GM18526 (cell line): ENCODE measurements around the gene RABGGTA.

Experiments used
- POLR2A ChIP-seq: IDR thresholded peaks from 3 replicates; pipeline ENCODE4 v1.6.1; 2011; ENCODE audit not compliant: insufficient read length; ENCODE audit errors: extremely low read depth

The RABGGTA gene

DNA sequence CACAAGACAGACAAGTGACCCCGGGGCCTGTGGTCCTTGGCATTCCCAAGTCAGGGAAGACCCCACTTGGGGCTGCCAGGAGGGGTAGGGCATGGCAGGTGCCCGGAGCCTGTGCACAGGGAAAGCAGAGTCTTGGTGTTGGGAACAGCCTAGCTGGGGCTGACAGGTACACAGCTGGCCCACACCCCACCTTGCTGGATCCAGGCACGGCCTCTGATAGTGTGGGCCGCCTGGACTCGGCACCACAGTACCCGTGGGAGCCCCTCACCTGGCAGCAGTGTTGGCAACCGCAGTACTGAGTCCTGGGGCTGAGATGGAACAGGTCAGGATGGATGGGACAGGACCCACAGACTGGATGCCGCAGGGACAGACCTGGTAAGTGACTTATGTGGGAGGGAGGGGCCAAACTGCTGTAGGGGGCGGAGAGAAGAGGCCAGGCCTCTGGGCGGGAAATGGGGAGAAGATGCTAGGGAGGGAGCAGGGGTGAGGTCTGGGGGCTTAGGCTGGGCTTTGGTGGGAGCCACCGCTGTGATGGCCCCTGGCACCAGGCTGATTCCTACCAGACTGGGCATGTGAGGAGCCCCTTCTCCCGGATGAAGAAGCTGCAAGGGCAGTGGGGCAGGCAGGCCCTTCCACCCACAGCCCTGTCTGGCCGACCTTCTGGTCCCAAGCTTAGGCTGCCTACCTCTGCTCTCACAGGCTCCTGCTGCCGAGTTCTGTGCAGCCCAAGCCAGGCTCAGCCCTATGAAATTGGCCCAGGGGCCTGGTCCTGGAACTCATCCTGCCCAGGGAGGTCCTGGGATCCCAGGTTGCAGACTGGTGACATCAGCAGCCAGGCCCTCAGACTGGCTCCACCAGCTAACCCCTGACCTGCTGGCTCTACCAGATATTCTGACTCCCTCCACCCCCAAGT is 8.3 kb downstream of the RABGGTA start, which contains the start of gene TGM1:
TSS of gene TGM1 (minus strand) at position 357 of the 913 bp plus-strand sequence. CDS start 825 bp downstream, outside the sequence.
- no peak for TF ChIP-seq POLR2A

DNA sequence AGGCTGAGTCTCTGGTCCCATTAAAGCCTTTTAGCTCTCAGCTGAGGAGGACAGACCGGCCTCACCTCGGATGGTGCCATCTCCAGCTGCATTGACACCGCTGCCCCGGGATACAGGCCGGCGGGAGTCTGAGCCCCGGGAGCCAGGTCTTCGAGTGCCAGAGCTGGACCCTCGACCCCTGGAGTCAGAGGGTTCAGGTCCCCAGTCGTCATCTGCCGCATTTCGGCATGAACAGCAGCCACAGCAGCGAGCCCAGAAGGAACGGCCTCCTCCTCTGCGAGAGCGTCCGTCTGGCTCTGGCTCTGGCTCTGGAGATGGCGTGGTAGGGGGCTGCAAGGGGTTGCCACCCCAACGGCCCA is 9.4 kb downstream of the RABGGTA start:
- no peak for TF ChIP-seq POLR2A

DNA sequence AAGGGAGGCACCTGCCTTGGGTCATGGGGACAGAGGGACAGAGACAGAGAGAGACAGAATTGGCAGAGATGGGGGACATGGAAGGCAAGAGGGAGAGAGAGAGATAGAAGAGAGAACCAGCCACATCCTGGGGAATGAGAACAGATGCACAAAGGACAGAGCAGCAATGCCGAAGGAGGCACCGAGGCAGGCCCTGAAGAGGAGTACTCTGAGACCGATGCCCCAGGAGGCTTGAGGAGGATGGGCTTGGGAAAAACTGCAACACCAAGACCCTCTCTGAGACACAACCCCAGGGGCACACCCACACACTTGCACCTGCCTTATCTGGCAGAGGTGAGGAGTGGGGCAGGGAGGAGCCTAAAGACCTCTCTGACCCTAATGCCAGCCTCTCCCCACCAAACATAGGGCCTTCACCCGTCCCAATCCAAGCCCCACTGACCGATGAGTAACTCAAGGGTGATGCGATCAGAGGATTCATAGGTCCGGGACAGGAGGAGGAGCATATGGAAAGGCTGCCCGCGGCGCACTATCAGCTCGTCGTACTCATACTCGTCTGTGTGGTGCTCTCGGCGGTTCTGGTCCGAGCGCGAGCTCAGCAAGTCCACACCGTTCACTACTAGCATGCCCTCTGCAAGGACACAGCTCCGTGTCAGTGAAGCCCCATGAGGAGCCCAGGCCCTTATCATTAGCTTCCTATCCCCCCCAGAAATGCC is 10.0 kb downstream of the RABGGTA start:
- no peak for TF ChIP-seq POLR2A

DNA sequence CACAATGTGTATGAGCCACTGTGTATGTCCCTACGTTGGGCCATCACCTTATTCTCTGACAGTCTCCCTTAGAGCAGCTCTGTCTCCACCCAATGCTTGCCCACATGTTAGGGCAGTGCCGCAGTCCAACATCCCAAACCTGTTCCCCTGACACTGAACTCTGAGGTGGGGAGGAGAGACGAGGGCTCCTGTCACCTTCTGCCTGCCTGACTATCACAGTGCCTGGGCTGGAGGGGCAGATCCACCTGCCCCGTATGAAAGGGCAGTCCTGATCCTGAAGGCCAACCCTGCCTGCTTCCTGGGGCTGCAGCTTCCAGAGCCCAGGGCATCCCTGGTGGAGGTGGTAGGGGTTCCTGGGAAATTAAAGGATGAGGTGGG is 10.6 kb downstream of the RABGGTA start:
- no peak for TF ChIP-seq POLR2A

DNA sequence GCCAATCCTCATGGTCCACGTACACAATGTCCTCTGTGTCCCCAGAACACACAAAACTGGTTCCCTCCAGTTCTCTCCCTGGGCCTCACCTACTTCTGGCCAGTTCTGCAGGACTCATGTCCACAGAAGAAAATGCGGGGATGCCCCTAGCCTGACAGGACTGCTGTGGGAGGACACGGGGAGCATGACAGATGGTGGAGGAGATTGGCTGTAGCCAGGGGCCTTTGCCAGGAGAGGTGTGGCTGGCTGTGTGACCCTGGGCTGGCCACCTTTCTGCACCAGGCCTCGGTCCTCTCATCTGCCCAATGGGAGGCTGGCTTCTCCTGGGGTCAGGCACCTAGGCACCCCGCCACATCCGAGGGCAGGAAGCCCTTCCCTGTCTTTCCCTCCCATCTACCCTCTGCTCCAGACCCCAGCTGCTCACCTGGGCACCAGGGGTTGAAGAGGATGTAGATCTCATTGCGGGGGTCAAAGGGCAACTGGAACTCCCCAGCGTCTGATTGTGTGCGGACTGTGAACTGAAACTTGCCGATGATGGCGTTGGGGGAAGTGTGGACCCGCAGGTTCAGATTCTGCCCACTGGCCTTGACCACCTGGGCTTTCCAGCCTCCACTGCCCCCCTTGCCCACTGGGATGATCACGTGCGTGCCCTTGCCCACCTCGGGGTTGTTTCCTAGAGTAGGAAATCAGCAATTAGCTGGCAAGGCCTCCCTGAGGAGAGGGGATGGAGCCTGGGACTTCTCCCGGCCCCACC is 11.2 kb downstream of the RABGGTA start:
- no peak for TF ChIP-seq POLR2A

DNA sequence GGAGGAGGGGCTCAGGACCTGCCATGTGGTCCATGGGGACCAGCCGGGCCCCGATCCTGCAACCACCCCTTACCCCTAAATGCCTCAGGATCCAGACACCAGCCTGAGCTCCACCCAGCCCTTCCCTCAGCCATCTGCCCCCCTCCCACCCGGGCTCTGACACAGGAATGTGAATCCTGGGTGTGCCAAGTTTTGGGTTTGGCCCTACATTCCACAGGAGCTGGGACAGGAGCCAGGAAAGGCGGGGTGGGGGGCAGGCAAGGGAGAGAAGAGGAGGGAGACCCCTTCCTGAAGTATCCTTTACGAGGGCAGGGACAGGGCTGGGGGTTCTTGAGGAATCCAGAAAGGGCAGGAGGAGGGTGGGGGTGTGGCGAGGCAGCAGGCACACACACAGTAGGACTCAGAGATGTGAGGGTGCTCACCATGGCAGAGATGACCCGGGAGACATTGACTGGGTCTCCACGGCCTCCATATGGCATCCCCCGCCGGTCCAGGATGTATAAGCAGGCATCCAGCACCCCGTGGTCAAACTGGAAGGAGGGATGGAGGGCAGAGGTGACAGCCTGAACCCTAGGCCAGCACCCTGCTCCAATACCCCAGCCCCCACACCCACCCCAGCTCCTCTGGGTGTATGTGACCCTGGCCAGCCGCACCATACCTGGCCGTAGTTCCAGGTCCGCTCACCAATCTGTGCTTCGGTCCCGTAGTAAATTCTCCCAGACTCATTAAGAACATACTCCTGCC is 11.9 kb downstream of the RABGGTA start:
- no peak for TF ChIP-seq POLR2A

DNA sequence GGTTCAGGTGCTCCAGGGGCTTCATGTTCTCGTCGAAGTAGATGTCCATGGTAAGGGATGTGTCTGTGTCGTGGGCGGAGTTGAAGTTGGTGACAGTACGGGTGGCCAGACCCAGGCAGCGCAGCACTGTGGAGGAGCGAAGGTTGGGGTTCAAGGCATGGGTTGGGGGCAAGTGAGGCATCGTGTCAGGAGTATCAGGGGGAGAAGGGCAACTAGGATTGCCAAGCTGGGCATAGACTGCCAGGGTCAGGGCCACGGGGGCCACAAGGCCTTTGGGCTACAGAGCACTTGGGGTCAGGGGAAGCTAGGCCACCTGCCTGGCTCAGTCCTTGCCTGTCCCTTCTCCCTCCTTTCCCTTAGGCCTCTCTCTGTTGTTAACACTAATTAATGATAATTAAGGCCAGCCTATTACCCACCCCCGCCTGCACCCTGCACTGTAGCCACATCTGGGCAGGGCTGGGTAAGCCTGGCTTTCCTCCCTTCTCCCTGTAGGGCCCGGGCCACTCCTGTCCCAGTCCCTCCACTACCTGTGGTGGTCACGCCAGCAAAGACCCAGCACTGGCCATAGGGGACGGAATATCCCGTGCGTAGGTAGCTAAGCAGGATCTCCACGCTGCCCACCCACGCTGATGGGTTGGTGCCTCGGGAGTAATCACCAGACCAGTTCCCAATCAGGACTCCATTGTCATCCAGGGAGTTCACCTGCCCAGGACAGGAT is 12.7 kb downstream of the RABGGTA start:
- TF ChIP-seq POLR2A = no peak

DNA sequence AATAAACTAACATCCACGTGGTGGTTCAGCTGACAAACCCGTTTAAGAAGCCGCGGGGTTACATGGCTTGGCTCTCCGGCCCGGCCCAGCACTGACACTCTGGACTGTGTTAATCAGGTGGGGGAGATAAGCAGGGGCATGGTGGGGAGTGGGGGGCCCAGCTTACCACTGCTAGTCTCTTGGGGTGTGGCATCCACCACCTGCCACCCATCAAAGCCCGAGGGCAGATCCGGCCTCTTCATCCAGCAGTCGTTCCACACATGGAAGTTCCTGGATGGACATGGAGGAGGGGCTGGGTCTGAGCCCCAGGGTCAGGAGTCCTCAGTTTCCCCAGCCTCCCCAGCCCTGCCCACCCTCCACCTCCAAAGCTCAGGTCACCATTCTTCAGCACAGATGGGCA is 13.3 kb downstream of the RABGGTA start:
- TF ChIP-seq POLR2A = no peak

DNA sequence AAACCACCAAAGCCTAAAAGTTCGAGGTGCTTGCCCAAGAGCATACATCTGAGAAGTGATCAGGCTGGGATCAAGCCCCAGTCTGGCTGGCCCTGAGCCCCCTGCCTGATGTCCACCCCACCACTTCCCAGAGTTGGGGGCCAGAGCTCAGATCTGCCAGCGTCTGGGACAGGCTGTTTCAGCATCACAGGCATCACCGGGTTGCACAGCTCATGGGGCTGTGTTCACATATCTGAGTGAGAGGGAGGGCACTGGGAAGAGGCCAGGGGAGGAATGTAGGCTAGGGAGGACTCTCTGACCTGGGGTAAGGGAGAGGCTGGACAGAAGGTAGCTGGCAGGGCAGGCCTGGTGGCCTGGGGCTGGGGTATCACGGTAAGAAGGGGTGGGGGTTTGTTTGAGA is 14.4 kb downstream of the RABGGTA start:
- no peak for TF ChIP-seq POLR2A

DNA sequence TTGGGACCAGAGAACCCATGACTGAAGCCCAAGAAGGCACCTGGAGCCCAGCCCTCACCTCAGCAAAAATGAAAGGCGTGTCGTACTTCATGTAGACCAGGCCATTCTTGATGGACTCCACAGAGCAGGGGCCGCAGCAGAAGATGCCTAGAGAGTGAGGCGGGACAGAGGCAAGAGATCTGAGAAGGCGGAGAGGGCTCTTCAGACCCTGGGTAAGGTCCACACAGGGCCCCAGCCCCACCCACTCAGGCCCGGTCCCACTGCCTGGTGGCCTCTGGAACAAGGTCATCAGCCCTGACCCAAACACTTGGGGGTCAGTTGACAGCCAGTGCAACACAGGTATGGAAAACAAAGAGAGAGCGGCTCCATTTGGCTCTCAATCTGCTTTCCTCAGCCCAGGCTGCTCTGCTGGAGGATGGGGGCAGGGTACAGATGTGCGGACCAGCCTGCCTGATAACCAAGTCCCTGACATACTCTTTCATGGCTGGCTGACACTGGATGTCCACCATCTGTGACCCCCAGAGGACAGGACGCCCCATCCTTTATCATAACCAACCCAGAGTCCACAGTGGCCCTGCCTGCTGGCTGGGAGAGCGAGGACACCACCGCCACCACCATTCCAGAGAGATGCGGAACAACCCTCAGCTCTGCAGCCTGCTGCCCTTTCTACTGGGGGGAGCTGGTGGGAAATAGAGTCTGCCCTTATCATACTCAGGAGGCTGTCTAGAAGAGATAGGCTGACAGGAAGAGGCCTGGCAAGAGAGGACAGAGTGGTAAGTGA is 15.3 kb downstream of the RABGGTA start:
- no peak for TF ChIP-seq POLR2A

DNA sequence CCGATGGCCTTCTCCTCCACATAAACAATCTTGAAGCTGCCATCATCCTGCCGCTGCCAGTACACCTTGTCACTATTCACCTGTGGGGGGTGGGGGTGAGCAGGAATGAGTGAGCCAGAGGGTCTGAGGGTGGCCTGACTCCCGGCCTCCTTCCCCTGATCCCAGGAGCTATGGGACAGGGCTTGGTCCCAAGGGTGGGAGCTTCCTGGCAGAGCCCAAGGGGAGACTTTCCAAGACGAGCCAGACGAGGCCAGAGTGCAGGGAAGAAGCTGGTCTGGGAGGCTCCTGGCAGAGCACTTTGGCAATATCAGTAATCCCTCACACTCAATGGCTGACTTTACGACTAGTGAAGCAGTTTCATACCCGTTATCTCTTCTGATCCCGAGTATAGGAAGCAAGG is 16.0 kb downstream of the RABGGTA start:
- no peak for TF ChIP-seq POLR2A

DNA sequence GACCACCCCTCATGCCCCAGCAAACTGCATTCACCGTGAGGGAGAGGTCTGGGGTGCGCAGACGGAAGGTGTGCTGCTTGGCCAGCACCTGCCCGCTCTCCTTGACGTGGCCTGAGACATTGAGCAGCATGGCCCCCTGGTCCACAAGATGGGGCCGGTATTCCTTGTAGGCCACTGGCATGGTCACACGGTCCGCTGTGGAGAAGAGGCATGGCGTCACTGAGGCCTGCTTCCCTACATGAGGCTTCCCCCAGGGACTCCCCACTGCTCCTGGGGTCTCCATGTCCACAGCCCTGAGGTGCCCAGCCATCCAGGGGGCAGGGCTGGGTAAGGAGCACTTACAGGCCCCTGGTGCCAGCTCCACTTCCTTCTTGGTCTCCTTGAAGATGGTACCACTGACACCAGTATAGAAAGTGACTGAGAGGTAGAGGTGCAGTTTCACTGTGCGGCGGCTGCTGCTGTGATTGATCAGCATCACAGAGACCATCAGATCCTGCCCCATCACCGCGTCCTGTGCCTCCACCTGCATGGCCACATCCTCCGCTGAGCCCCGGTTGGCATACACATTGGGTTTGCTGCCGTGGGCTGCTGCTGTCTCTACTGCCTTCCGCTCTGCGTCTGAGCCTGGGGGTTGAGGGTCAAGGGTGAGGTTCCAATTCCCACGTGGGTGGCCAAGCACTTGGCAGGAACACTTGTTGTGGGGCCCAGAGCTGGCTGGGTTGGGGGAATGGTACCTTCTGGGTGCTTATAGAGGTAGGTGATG is 16.6 kb downstream of the RABGGTA start:
- no peak for TF ChIP-seq POLR2A

DNA sequence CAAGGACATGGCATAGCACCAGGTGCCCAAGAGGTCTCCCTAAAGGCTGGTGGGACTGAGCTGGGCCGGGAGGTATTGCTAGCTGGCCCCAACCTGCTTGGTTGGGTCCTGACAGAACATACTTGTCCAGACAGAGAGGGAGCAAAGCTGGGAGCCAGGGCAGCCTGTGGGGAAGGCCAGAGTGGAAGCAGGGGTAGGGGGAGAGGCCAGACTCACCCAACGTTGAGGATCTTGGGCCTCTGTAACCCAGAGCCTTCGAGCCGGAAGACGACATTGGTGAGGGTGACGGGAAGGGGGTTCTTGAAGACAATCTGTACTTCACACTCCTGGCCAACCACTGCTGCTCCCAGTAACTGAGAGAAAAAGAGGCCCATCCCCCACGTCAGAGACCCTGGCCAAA is 17.5 kb downstream of the RABGGTA start:
- no peak for TF ChIP-seq POLR2A
